ENCODE measurements around the gene MYO1B.

Gene MYO1B

GRCh38 chr2:191297033-191297432, 51.8 kb downstream of the MYO1B start:
- Histone ChIP-seq H3K27me3 (replicated peaks; ENCODE audit: control insufficient read depth, insufficient read depth, low read length) (peaks cover 2% of the 10 kb centered on the region; the same call in 1 of the 2 replicates), H3K4me3 (replicated peaks; ENCODE audit: low read depth, low read length) (no peak overlapping the region), H3K36me3 (ENCODE audit: control insufficient read depth, insufficient read depth, low read length) (no peaks in the 10 kb centered on the region)
- DNase-seq (ENCODE audit: extremely low read depth, insufficient read length) = no peak
- TF ChIP-seq, protein P1, sequence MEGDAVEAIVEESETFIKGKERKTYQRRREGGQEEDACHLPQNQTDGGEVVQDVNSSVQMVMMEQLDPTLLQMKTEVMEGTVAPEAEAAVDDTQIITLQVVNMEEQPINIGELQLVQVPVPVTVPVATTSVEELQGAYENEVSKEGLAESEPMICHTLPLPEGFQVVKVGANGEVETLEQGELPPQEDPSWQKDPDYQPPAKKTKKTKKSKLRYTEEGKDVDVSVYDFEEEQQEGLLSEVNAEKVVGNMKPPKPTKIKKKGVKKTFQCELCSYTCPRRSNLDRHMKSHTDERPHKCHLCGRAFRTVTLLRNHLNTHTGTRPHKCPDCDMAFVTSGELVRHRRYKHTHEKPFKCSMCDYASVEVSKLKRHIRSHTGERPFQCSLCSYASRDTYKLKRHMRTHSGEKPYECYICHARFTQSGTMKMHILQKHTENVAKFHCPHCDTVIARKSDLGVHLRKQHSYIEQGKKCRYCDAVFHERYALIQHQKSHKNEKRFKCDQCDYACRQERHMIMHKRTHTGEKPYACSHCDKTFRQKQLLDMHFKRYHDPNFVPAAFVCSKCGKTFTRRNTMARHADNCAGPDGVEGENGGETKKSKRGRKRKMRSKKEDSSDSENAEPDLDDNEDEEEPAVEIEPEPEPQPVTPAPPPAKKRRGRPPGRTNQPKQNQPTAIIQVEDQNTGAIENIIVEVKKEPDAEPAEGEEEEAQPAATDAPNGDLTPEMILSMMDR (IDR thresholded peaks at IDR 0.05; ENCODE audit: insufficient read depth, low read length, poor library complexity, severe bottlenecking) = no peak

DNA sequence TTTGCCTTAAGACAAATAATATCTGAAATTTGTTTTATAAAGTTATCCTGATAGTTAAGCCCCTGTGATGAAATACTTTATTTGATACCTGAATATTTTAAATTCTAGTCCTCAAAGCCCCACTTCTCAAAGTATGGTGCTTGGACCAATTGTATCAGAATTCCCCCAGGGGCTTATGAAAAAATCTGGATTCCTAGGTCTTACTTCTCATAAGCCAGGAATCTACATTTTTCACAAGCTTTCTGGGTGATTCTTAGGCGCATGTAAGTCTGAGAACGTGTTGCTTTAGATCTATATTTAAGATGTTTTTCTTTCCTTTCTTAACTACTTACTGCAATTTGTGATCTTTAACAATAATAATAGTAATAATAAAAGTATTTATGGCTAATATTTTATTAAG, 53.1 kb downstream of the MYO1B start:
- no peak for DNase-seq (ENCODE audit: extremely low read depth, insufficient read length)
- TF ChIP-seq, protein P1 (IDR thresholded peaks at IDR 0.05; ENCODE audit: insufficient read depth, low read length, poor library complexity, severe bottlenecking) = no peak

GRCh38 chr2:191299010-191299409, 53.8 kb downstream of the MYO1B start:
- TF ChIP-seq, protein P1 (IDR thresholded peaks at IDR 0.05; ENCODE audit: insufficient read depth, low read length, poor library complexity, severe bottlenecking) = no peak
- no peak for DNase-seq (ENCODE audit: extremely low read depth, insufficient read length)
- Histone ChIP-seq H3K27me3 (replicated peaks; ENCODE audit: control insufficient read depth, insufficient read depth, low read length) (peaks cover 2% of the 10 kb centered on the region; the same call in 1 of the 2 replicates), H3K36me3 (ENCODE audit: control insufficient read depth, insufficient read depth, low read length) (no peaks in the 10 kb centered on the region), H3K4me3 (replicated peaks; ENCODE audit: low read depth, low read length) (no peak overlapping the region)

More for the DNA sequence above, 53.1 kb downstream of the MYO1B start:
- Histone ChIP-seq H3K36me3 (ENCODE audit: control insufficient read depth, insufficient read depth, low read length) (no peaks in the 10 kb centered on the region), H3K27me3 (replicated peaks; ENCODE audit: control insufficient read depth, insufficient read depth, low read length) (peaks cover 2% of the 10 kb centered on the region; the same call in 1 of the 2 replicates), H3K4me3 (replicated peaks; ENCODE audit: low read depth, low read length) (no peak overlapping the region)

GRCh38 chr2:191299866-191300265, 54.7 kb downstream of the MYO1B start:
- DNase-seq (ENCODE audit: extremely low read depth, insufficient read length) = no peak
- peaks cover 2% of the 10 kb centered on the region; the same call in 1 of the 2 replicates for H3K27me3 ChIP-seq (replicated peaks; ENCODE audit: control insufficient read depth, insufficient read depth, low read length)
- H3K36me3 ChIP-seq (ENCODE audit: control insufficient read depth, insufficient read depth, low read length) = no peaks in the 10 kb centered on the region
- TF ChIP-seq, protein P1 (IDR thresholded peaks at IDR 0.05; ENCODE audit: insufficient read depth, low read length, poor library complexity, severe bottlenecking) = no peak
- H3K4me3 ChIP-seq (replicated peaks; ENCODE audit: low read depth, low read length) = no peak overlapping the region

DNA sequence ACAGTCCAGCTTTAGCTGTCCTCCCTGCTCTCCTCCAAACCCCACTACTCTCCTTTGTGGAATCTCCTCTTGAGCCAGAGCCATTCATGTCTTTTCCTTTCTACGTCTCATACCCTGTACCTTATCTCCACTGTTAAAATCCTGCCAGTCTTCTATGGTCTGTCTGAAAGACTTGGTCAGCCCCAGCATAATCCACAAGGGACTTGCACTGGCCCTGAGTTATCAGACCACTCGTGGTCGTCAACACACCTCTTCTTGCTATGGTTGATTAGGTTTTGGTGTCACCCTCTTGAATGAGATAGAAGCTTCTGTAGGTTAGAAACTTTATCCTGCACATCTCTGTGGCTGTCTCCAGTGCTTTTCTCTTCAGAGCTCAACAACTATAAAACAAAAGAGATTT, 56.8 kb downstream of the MYO1B start:
- H3K27me3 ChIP-seq (replicated peaks; ENCODE audit: control insufficient read depth, insufficient read depth, low read length) = peaks cover 2% of the 10 kb centered on the region; the same call in 1 of the 2 replicates
- TF ChIP-seq, protein P1 (IDR thresholded peaks at IDR 0.05; ENCODE audit: insufficient read depth, low read length, poor library complexity, severe bottlenecking) = no peak
- no peak for DNase-seq (ENCODE audit: extremely low read depth, insufficient read length)
- no peak overlapping the region for H3K4me3 ChIP-seq (replicated peaks; ENCODE audit: low read depth, low read length)
- H3K36me3 ChIP-seq (ENCODE audit: control insufficient read depth, insufficient read depth, low read length) = no peaks in the 10 kb centered on the region

All from GM06990 (cell line).